Uterus (tissue), 4 donors: ENCODE results near the gene EHF. TPM values are rescaled to one million over a fixed set of nuclear protein-coding genes. Genes with fewer than 3 reads are reported as not detected.
"Not testable (repeated sequence)": the region's sequence is repeated elsewhere in the genome, so short reads cannot be mapped to it uniquely, and the experiment has no call there.

Source experiments
- DNase-seq, 2 donors: peaks; one replicate each; pipeline ENCODE4 v3.0.0-alpha.2; 2019 to 2020
- H3K27ac ChIP-seq, 2 donors: fragments of 200-600 bp; sonication (generic); 1 replicate in 1 of 2; 2 replicates in 1 of 2; pipeline ENCODE4 v1.5.1; 2016 to 2018
- H3K27me3 ChIP-seq, 2 donors: fragments of 200-600 bp; sonication (generic); one replicate each; pipeline ENCODE4 v1.5.1; 2018 to 2019; ENCODE audit warnings: control low read depth in 1 of 2
- H3K36me3 ChIP-seq, 2 donors: fragments of 200-600 bp; sonication (generic); one replicate each; pipeline ENCODE4 v1.5.1; 2019; ENCODE audit warnings: control low read depth in 1 of 2
- H3K4me1 ChIP-seq, 2 donors: fragments of 200-600 bp; sonication (generic); one replicate each; pipeline ENCODE4 v1.5.1; 2018 to 2019; ENCODE audit warnings: control low read depth in 1 of 2
- H3K4me3 ChIP-seq, 2 donors: fragments of 200-600 bp; sonication (generic); 1 replicate in 1 of 2; 2 replicates in 1 of 2; pipeline ENCODE4 v1.5.1; 2018 to 2019; ENCODE audit warnings: mild to moderate bottlenecking in 1 of 2
- H3K9me3 ChIP-seq, 2 donors: fragments of 200-600 bp; sonication (generic); one replicate each; pipeline ENCODE4 v1.5.1; 2019; ENCODE audit warnings: control low read depth in 1 of 2
- CTCF ChIP-seq, 4 experiments: fragments of 200-600 bp in 2 of 4; fragments of 450-650 bp in 2 of 4; sonication (generic) in 2 of 4; IDR thresholded peaks; one replicate each; pipeline ENCODE4 v1.5.1; 2016 to 2019; ENCODE audit warnings: antibody characterized with exemption in 4 of 4, mild to moderate bottlenecking in 2 of 4, moderate library complexity in 1 of 4
- POLR2A ChIP-seq, 2 donors: fragments of 450-650 bp; IDR thresholded peaks; one replicate each; pipeline ENCODE4 v1.6.1; 2016; ENCODE audit warnings: antibody characterized with exemption in 2 of 2, mild to moderate bottlenecking in 1 of 2, moderate library complexity in 1 of 2
- intact Hi-C: fragments of 100-400 bp; cut with DNase I; formaldehyde crosslinking; loops from one replicate; pipeline ENCODE4 v1.15.1; 2023; ENCODE audit warnings: low total_unique reads
- total RNA-seq, 4 donors: library from RNA; depleted of rRNA in 3 of 4; stranded (reverse); fragments of >200 nt in 3 of 4; gene quantifications; one replicate each; pipeline versions ENCODE4 v1.1.0 to v1.2.4, GENCODE V29; 2014 to 2023
- donor health status: DM: yes; HTN: yes; CAD: no.

Gene EHF
- total RNA-seq, 4 donors from 2014 or later = 0.59 to 98.7 (median 1.6) TPM

DNA sequence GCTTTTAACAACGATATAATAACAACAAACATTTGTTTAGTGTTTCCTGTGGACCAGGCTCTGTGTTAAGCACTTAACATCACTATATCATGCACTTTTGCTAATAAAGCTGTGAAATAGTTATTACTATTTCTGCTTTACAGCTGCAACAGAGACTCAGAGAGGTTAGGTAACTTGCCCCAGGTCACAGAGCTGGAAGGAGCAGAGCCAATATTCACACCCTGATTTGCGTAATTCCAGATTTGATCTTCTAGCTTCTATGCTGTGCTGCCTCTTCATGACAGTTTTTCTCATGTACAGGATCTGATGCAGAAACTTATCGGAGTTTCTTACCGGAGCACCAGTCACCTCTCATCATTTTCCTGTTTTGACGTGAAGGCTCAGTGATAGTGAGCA lies 33.6 kb upstream of the EHF start:
- intact Hi-C loops = no loop called here
- DNase-seq = no peak
- TF ChIP-seq POLR2A (IDR thresholded peaks at IDR 0.05) (no peak), CTCF (IDR thresholded peaks at IDR 0.05) (no peak)
- H3K27ac ChIP-seq = no peak overlapping the region
- no peak overlapping the region for H3K4me3 ChIP-seq
- H3K4me1 ChIP-seq = no peaks in the 10 kb centered on the region
- no peaks in the 10 kb centered on the region for H3K27me3 ChIP-seq
- H3K36me3 ChIP-seq = no peaks in the 10 kb centered on the region
- H3K9me3 ChIP-seq = no peaks in the 10 kb centered on the region

- TF ChIP-seq CTCF (IDR thresholded peaks at IDR 0.05) = no peak
- TF ChIP-seq POLR2A (IDR thresholded peaks at IDR 0.05) = no peak
- no peaks in the 10 kb centered on the region for H3K27me3 ChIP-seq
- H3K36me3 ChIP-seq = no peaks in the 10 kb centered on the region
- DNase-seq = no peak
- H3K9me3 ChIP-seq = no peaks in the 10 kb centered on the region
- H3K27ac ChIP-seq = no peak overlapping the region
- H3K4me3 ChIP-seq = no peak overlapping the region
- intact Hi-C loops = no loop called here
- no peaks in the 10 kb centered on the region for H3K4me1 ChIP-seq
Observed at GRCh38 chr11:34588023-34588422, 32.9 kb upstream of the EHF start.

GRCh38 chr11:34588701-34589100 lies 32.2 kb upstream of the EHF start:
- Histone ChIP-seq H3K9me3 (no peaks in the 10 kb centered on the region), H3K27ac (no peak overlapping the region), H3K4me3 (no peak overlapping the region), H3K27me3 (no peaks in the 10 kb centered on the region), H3K4me1 (no peaks in the 10 kb centered on the region), H3K36me3 (no peaks in the 10 kb centered on the region)
- no peak for DNase-seq
- intact Hi-C loops = no loop called here
- TF ChIP-seq CTCF (IDR thresholded peaks at IDR 0.05) (no peak), POLR2A (IDR thresholded peaks at IDR 0.05) (no peak)

DNA sequence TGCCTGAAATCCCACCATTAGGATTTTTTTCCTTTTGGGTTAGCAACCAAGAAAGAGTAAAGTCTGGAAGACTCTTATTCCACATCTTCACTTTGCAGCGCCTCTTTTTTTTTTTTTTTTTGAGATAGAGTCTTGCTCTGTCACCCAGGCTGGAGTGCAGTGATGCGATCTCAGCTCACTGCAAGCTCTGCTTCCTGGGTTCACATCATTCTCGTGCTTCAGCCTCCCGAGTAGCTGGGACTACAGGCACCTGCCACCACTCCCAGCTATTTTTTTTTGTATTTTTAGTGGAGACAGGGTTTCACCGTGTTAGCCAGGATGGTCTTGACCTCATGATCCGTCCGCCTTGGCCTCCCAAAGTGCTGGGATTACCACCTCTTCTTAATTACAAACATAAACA lies 31.7 kb upstream of the EHF start:
- H3K4me1 ChIP-seq, H3K36me3 ChIP-seq, H3K27me3 ChIP-seq, H3K9me3 ChIP-seq, H3K4me3 ChIP-seq, H3K27ac ChIP-seq, intact Hi-C loops, DNase-seq: not testable (repeated sequence)

DNA sequence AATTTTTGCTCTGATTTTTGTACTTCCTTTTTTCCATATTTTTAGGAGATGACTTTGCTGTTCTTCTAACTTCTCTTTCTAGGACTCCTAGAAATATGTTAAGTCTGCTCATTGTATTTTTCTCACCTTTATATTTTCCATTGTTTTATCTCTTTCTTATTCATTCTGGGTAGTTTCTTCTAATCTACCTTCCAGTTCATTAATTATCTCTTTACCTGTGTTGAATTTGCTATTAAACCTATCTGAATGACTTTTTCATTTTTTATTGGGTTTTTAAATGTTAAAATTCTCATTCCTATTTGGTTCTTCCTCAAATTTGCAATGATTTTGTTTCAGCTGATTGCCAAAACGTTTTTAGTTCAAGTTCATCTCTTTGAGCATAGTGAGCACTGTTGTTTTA lies 27.8 kb upstream of the EHF start:
- Histone ChIP-seq H3K27me3 (no peaks in the 10 kb centered on the region), H3K4me3 (no peak overlapping the region), H3K27ac (no peak overlapping the region), H3K36me3 (no peaks in the 10 kb centered on the region), H3K9me3 (no peaks in the 10 kb centered on the region), H3K4me1 (no peaks in the 10 kb centered on the region)
- intact Hi-C loops = no loop called here
- no peak for DNase-seq
- TF ChIP-seq CTCF (IDR thresholded peaks at IDR 0.05) (no peak), POLR2A (IDR thresholded peaks at IDR 0.05) (no peak)

GRCh38 chr11:34594603-34595002 lies 26.3 kb upstream of the EHF start:
- no peak for DNase-seq
- H3K4me3 ChIP-seq = no peak overlapping the region
- no peaks in the 10 kb centered on the region for H3K36me3 ChIP-seq
- H3K4me1 ChIP-seq = no peaks in the 10 kb centered on the region
- TF ChIP-seq CTCF (IDR thresholded peaks at IDR 0.05) (no peak), POLR2A (IDR thresholded peaks at IDR 0.05) (no peak)
- intact Hi-C loops = no loop called here
- no peaks in the 10 kb centered on the region for H3K9me3 ChIP-seq
- no peaks in the 10 kb centered on the region for H3K27me3 ChIP-seq
- no peak overlapping the region for H3K27ac ChIP-seq
